Right atrium auricular region (tissue), 2 donors: ENCODE data around the gene OVCA2. TPM values are rescaled to one million over a fixed set of nuclear protein-coding genes. Genes with fewer than 3 reads are reported as not detected.

Source experiments
- DNase-seq: peaks from one replicate; pipeline ENCODE4 v3.0.0-alpha.2; 2019; ENCODE audit warnings: low spot score
- H3K27ac ChIP-seq, 2 donors: fragments of 200-600 bp; sonication (generic); 1 replicate in 1 of 2; 2 replicates in 1 of 2; pipeline ENCODE4 v1.5.1; 2016 to 2019
- H3K27me3 ChIP-seq, 2 donors: fragments of 200-600 bp; sonication (generic); one replicate each; pipeline versions ENCODE4 v1.5.1 to v1.6.0; 2017 to 2019
- H3K36me3 ChIP-seq: fragments of 200-600 bp; sonication (generic); one replicate; pipeline ENCODE4 v1.5.1; 2016
- H3K4me1 ChIP-seq, 2 donors: fragments of 200-600 bp; sonication (generic); one replicate each; pipeline versions ENCODE4 v1.5.1 to v1.6.0; 2017 to 2019
- H3K4me3 ChIP-seq, 2 donors: fragments of 200-600 bp; sonication (generic); 1 replicate in 1 of 2; 2 replicates in 1 of 2; pipeline ENCODE4 v1.5.1; 2017 to 2019; ENCODE audit warnings: mild to moderate bottlenecking in 1 of 2, moderate library complexity in 1 of 2
- H3K9me3 ChIP-seq, 2 donors: fragments of 200-600 bp; sonication (generic); one replicate each; pipeline ENCODE4 v1.5.1; 2019
- CTCF ChIP-seq, 2 donors: fragments of 200-600 bp; sonication (generic); IDR thresholded peaks; one replicate each; pipeline ENCODE4 v1.5.1; 2019; ENCODE audit warnings: antibody characterized with exemption in 2 of 2
- total RNA-seq, 2 donors: library from RNA; depleted of rRNA; stranded (reverse); fragments of >200 nt; gene quantifications; one replicate each; pipeline ENCODE4 v1.1.0, GENCODE V29; 2016

Gene OVCA2
- total RNA-seq, 2 donors from 2014 or later: 29.6 to 31.7 TPM

- H3K9me3 ChIP-seq: no peaks in the 10 kb centered on the region
- no peaks in the 10 kb centered on the region for H3K36me3 ChIP-seq
- TF ChIP-seq CTCF (IDR thresholded peaks at IDR 0.05): no peak
- no peak for DNase-seq
- H3K4me3 ChIP-seq: no peak overlapping the region
- H3K27ac ChIP-seq: peak overlapping the region in 1 of 2 donors; percentile 39
- peaks cover 0 to 58% of the 10 kb centered on the region in 2 donors for H3K4me1 ChIP-seq
- no peaks in the 10 kb centered on the region for H3K27me3 ChIP-seq
Measured at GRCh38 chr17:2028234-2028614, 13.6 kb upstream of the OVCA2 start.

GRCh38 chr17:2028737-2029136 lies 13.1 kb upstream of the OVCA2 start:
- no peak for TF ChIP-seq CTCF (IDR thresholded peaks at IDR 0.05)
- peaks cover 0 to 53% of the 10 kb centered on the region in 2 donors for H3K4me1 ChIP-seq

GRCh38 chr17:2029911-2030778 lies 11.7 kb upstream of the OVCA2 start, which contains the start of gene DPH1:
Gene DPH1 (plus strand): TSS chr17:2030153. CDS start chr17:2030170, 17 bp downstream.
- H3K4me1 ChIP-seq: peaks cover 0 to 40% of the 10 kb centered on the region in 2 donors
- peak within 1 kb of the TSS; percentile 60 to 81 for H3K27ac ChIP-seq
- H3K27me3 ChIP-seq: no peaks in the 10 kb centered on the region
- TF ChIP-seq CTCF (IDR thresholded peaks at IDR 0.05): no peak
- no peaks in the 10 kb centered on the region for H3K9me3 ChIP-seq
- H3K36me3 ChIP-seq: peaks cover 6% of the 10 kb centered on the region
- H3K4me3 ChIP-seq: peak within 1 kb of the TSS; percentile 81 to 97
- DNase-seq: peak; percentile 92

More at GRCh38 chr17:2028737-2029136, 13.1 kb upstream of the OVCA2 start:
- H3K27me3 ChIP-seq: no peaks in the 10 kb centered on the region
- no peak overlapping the region for H3K4me3 ChIP-seq
- H3K36me3 ChIP-seq: peaks cover 4% of the 10 kb centered on the region
- H3K27ac ChIP-seq: peak overlapping the region in 1 of 2 donors; percentile 39
- no peaks in the 10 kb centered on the region for H3K9me3 ChIP-seq
- no peak for DNase-seq

- Histone ChIP-seq H3K27me3 (no peaks in the 10 kb centered on the region), H3K27ac (peak overlapping the region in 1 of 2 donors; percentile 81), H3K36me3 (peaks cover 10% of the 10 kb centered on the region), H3K4me3 (peak overlapping the region; percentile 81 to 97), H3K4me1 (peaks cover 0 to 36% of the 10 kb centered on the region in 2 donors), H3K9me3 (no peaks in the 10 kb centered on the region)
- peak in 1 of 2 donors; percentile 46 for TF ChIP-seq CTCF (IDR thresholded peaks at IDR 0.05)
- no peak for DNase-seq
Measured at GRCh38 chr17:2030779-2031163, 11.1 kb upstream of the OVCA2 start.

GRCh38 chr17:2033153-2033552 lies 8.7 kb upstream of the OVCA2 start:
- no peak overlapping the region for H3K27ac ChIP-seq
- no peak for DNase-seq
- H3K27me3 ChIP-seq: no peaks in the 10 kb centered on the region
- no peak overlapping the region for H3K4me3 ChIP-seq
- H3K9me3 ChIP-seq: no peaks in the 10 kb centered on the region
- peaks cover 0 to 23% of the 10 kb centered on the region in 2 donors for H3K4me1 ChIP-seq
- no peak for TF ChIP-seq CTCF (IDR thresholded peaks at IDR 0.05)
- peaks cover 34% of the 10 kb centered on the region for H3K36me3 ChIP-seq
